HG03575 (cell line): Measurements from ENCODE around the gene SNTG2.
"Not testable (repeated sequence)": the region's sequence is repeated elsewhere in the genome, so short reads cannot be mapped to it uniquely, and the experiment has no call there.

Experiments used
- ATAC-seq: cut with Tn5 transposase; IDR thresholded peaks from one replicate; pipeline ENCODE4 v1.9.1; 2021; ENCODE audit not compliant: unreplicated experiment, insufficient number of reproducible peaks, low FRiP score; ENCODE audit errors: extremely low read depth

SNTG2 gene

GRCh38 chr2:1115843-1116539 lies 165.3 kb downstream of the SNTG2 start:
- ATAC-seq: no peak

- ATAC-seq: no peak
Observed at GRCh38 chr2:1117569-1117968, 166.9 kb downstream of the SNTG2 start.

GRCh38 chr2:1125217-1125616 lies 174.6 kb downstream of the SNTG2 start:
- ATAC-seq: no peak

GRCh38 chr2:1125633-1126370 lies 175.2 kb downstream of the SNTG2 start:
- ATAC-seq: no peak

GRCh38 chr2:1129982-1130381 lies 179.3 kb downstream of the SNTG2 start:
- no peak for ATAC-seq

GRCh38 chr2:1130922-1131321 lies 180.3 kb downstream of the SNTG2 start:
- ATAC-seq: no peak

GRCh38 chr2:1132328-1132969 lies 181.8 kb downstream of the SNTG2 start:
- no peak for ATAC-seq

GRCh38 chr2:1133896-1134295 lies 183.2 kb downstream of the SNTG2 start:
- not testable (repeated sequence) for ATAC-seq

- no peak for ATAC-seq
Observed at GRCh38 chr2:1134629-1135028, 184.0 kb downstream of the SNTG2 start.

- ATAC-seq: no peak
Observed at GRCh38 chr2:1136067-1136466, 185.4 kb downstream of the SNTG2 start.

GRCh38 chr2:1136846-1137245 lies 186.2 kb downstream of the SNTG2 start:
- no peak for ATAC-seq

GRCh38 chr2:1137264-1137663 lies 186.6 kb downstream of the SNTG2 start:
- ATAC-seq: no peak

- ATAC-seq: no peak
Observed at GRCh38 chr2:1137913-1138391, 187.3 kb downstream of the SNTG2 start.

GRCh38 chr2:1140389-1141003 lies 189.8 kb downstream of the SNTG2 start:
- ATAC-seq: no peak

GRCh38 chr2:1141079-1141478 lies 190.4 kb downstream of the SNTG2 start:
- ATAC-seq: no peak

- no peak for ATAC-seq
Observed at GRCh38 chr2:1143129-1143528, 192.5 kb downstream of the SNTG2 start.

GRCh38 chr2:1147873-1148612 lies 197.4 kb downstream of the SNTG2 start:
- ATAC-seq: no peak

- no peak for ATAC-seq
Observed at GRCh38 chr2:1150724-1151511, 200.3 kb downstream of the SNTG2 start.
